ENCODE data around the gene CTR9.

CTR9 gene

DNA sequence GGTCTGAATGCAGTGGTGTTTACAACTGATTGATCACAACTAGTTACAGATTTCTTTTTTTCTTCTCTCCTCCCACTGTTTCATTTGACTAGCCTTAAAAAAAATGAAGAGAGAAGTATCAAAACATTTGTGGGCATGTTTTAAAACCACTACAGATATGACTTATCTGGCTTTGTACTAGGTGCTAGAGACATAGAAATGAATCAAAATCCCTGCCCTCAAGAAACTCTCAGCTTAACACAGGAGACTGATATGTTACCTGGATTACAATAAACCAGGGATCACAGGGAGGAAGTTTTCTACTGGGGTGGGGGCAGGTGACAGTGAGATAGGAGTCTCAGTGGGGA is 25.2 kb upstream of the CTR9 start:
- Histone ChIP-seq H3K4me1 (no peaks in the 10 kb centered on the region), H3K36me3 (no peaks in the 10 kb centered on the region), H3K4me3 (ENCODE audit: low read depth, low read length) (no peak overlapping the region), H3K27me3 (no peaks in the 10 kb centered on the region), H3K9me3 (no peaks in the 10 kb centered on the region)
- TF ChIP-seq, protein P1, sequence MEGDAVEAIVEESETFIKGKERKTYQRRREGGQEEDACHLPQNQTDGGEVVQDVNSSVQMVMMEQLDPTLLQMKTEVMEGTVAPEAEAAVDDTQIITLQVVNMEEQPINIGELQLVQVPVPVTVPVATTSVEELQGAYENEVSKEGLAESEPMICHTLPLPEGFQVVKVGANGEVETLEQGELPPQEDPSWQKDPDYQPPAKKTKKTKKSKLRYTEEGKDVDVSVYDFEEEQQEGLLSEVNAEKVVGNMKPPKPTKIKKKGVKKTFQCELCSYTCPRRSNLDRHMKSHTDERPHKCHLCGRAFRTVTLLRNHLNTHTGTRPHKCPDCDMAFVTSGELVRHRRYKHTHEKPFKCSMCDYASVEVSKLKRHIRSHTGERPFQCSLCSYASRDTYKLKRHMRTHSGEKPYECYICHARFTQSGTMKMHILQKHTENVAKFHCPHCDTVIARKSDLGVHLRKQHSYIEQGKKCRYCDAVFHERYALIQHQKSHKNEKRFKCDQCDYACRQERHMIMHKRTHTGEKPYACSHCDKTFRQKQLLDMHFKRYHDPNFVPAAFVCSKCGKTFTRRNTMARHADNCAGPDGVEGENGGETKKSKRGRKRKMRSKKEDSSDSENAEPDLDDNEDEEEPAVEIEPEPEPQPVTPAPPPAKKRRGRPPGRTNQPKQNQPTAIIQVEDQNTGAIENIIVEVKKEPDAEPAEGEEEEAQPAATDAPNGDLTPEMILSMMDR (IDR thresholded peaks at IDR 0.05; ENCODE audit: low read depth, low read length) = no peak
- no peak for DNase-seq

DNA sequence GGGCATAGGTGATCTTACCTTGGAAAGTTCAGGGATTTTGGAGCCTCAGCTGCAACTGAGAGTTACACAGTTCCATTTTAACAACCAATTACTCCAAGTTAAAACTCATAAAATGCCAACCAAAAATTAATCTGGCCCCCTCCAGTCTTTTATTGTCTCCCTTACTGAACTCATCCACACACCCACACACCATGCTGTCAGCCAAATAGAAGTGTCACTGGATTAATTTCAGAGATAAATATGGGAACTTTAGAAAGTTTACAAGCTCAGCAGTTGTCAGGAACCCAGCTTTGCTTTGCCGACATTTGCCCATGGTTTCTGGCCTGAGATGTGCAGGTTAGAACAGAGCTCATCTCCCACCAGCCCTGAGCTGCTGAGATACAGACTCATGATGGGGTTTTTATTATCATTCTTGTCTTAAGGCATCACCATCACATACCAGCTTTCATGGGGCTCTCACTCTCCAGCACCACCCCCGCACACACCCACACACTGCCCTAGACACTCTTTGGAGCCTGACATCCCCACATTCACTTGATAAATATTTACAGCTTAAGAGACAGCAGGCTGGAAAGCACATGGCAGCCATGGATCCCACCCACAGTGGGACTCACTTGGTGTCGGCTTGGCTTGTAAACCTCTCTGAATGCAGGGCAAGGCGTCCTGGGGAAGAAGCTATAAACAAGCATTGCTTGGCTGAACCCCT is 23.7 kb upstream of the CTR9 start:
- H3K4me1 ChIP-seq = no peaks in the 10 kb centered on the region
- DNase-seq = no peak

DNA sequence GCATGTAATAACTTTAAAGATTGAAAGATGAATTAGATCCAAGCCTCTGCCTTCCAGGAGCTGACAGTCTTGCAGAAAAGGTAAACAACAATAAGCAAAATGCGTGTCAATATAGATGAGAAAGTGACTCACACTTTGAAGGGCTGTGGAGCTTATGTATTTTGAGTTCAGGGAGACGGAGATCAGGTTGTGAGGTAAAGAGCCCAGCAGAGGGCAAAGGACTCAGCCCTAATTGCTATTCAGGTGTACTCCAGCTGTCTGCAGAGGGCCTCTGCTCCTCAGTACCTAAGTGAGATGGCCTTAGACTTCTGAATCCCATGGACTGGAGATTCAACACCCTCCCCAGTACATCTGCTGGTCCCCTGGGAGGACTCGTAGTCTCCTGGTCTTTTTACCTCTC is 22.9 kb upstream of the CTR9 start:
- H3K36me3 ChIP-seq = no peaks in the 10 kb centered on the region
- no peaks in the 10 kb centered on the region for H3K9me3 ChIP-seq
- no peaks in the 10 kb centered on the region for H3K4me1 ChIP-seq
- H3K4me3 ChIP-seq (ENCODE audit: low read depth, low read length) = no peak overlapping the region
- TF ChIP-seq, protein P1 (IDR thresholded peaks at IDR 0.05; ENCODE audit: low read depth, low read length) = no peak
- no peaks in the 10 kb centered on the region for H3K27me3 ChIP-seq
- DNase-seq = no peak

More for the DNA sequence above, 23.7 kb upstream of the CTR9 start:
- Histone ChIP-seq H3K36me3 (no peaks in the 10 kb centered on the region), H3K4me3 (ENCODE audit: low read depth, low read length) (no peak overlapping the region), H3K9me3 (no peaks in the 10 kb centered on the region), H3K27me3 (no peaks in the 10 kb centered on the region)
- TF ChIP-seq, protein P1 (IDR thresholded peaks at IDR 0.05; ENCODE audit: low read depth, low read length) = no peak

DNA sequence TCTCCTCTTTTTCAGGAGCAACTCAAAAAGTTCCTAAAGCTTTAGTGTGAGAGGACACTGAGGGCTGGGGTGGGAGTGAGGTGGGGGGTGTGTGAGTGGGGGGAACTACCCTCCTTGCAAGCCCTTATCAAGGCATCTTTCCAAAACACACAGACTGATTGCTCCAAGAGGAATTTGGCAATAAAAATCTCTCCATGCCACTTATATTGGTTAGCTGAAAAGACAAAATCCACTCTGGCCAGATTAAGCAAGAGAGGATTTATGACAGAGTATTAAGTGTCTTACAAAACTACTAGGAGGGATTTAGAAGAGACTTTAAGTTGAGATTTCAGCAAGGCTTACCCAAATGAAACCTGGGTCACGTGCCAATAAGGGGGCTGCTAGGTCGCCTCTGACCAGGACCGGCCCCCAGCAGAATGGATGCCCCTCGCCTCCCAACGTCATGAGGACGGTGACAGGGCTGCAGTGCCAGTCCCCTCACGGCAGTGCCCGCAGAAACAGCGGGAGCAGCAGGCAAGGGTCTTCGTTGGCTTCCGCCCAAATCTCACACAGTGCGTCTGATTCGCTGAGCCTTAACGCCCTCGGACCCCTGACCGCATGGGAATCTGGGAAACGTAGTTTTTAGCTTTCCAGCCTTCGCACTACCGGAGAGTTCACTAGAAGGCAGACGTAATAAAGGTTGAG is 22.1 kb upstream of the CTR9 start:
- TF ChIP-seq, protein P1 (IDR thresholded peaks at IDR 0.05; ENCODE audit: low read depth, low read length) = no peak
- H3K9me3 ChIP-seq = no peaks in the 10 kb centered on the region
- H3K4me1 ChIP-seq = no peaks in the 10 kb centered on the region
- no peaks in the 10 kb centered on the region for H3K36me3 ChIP-seq
- no peaks in the 10 kb centered on the region for H3K27me3 ChIP-seq
- no peak for DNase-seq
- no peak overlapping the region for H3K4me3 ChIP-seq (ENCODE audit: low read depth, low read length)

GRCh38 chr11:10730151-10730550 is 20.9 kb upstream of the CTR9 start:
- Histone ChIP-seq H3K9me3 (no peaks in the 10 kb centered on the region), H3K27me3 (no peaks in the 10 kb centered on the region), H3K36me3 (no peaks in the 10 kb centered on the region), H3K4me1 (no peaks in the 10 kb centered on the region), H3K4me3 (ENCODE audit: low read depth, low read length) (no peak overlapping the region)
- TF ChIP-seq, protein P1 (IDR thresholded peaks at IDR 0.05; ENCODE audit: low read depth, low read length) = no peak
- DNase-seq = no peak

GRCh38 chr11:10731064-10731680 is 19.9 kb upstream of the CTR9 start:
- Histone ChIP-seq H3K27me3 (no peaks in the 10 kb centered on the region), H3K4me3 (ENCODE audit: low read depth, low read length) (no peak overlapping the region), H3K36me3 (no peaks in the 10 kb centered on the region), H3K9me3 (no peaks in the 10 kb centered on the region), H3K4me1 (no peaks in the 10 kb centered on the region)
- no peak for DNase-seq
- TF ChIP-seq, protein P1 (IDR thresholded peaks at IDR 0.05; ENCODE audit: low read depth, low read length) = no peak

Data from BE2C (cell line).